Measurements from ENCODE around the gene PARD3. TPM values are rescaled to one million over a fixed set of nuclear protein-coding genes. Genes with fewer than 3 reads are reported as not detected.

PARD3 gene
- total RNA-seq, 4 donors from 2014 or later = 42.6 to 63.6 (median 55.2) TPM

DNA sequence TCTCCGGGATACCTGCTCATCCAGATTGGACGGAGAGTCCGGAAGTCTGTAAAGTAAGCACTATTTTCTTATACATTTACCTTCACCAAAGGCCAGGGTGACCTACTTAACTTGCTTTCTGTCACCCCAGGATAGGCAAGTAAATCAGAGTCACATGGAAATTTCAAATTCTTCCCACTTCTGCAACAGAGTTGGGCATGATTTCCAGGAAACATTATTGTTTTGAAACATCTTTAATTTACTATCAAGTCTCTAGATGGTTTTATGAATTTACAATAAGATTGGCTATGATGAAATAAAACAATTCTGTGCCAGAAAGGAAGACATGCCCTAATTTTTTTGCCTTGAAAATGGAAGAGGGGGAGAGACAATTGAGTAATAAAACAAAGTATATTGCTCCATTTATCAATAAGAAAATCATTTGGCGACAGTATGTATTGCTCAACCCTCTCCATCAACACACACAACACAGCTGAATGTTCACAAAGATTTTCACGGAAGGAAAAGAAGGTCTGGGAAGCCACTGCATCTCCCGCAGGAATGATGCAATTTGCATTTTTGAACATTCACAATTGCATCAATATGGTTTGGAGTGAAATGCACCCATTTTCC lies 702.8 kb downstream of the PARD3 start:
- peaks cover 0 to 7% (median 0%) of the 10 kb centered on the region in 4 donors for H3K4me1 ChIP-seq
- WGBS, 2 donors = 86 to 91% methylated on average over 6 of the region's 6 CpGs
- no peak for TF ChIP-seq POLR2A (IDR thresholded peaks at IDR 0.05)
- TF ChIP-seq, protein P1, sequence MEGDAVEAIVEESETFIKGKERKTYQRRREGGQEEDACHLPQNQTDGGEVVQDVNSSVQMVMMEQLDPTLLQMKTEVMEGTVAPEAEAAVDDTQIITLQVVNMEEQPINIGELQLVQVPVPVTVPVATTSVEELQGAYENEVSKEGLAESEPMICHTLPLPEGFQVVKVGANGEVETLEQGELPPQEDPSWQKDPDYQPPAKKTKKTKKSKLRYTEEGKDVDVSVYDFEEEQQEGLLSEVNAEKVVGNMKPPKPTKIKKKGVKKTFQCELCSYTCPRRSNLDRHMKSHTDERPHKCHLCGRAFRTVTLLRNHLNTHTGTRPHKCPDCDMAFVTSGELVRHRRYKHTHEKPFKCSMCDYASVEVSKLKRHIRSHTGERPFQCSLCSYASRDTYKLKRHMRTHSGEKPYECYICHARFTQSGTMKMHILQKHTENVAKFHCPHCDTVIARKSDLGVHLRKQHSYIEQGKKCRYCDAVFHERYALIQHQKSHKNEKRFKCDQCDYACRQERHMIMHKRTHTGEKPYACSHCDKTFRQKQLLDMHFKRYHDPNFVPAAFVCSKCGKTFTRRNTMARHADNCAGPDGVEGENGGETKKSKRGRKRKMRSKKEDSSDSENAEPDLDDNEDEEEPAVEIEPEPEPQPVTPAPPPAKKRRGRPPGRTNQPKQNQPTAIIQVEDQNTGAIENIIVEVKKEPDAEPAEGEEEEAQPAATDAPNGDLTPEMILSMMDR (IDR thresholded peaks at IDR 0.05) = no peak
- no peak for TF ChIP-seq EP300 (IDR thresholded peaks at IDR 0.05)
- no peak overlapping the region for H3K27ac ChIP-seq
- no peak overlapping the region for H3K4me3 ChIP-seq
- peaks cover 0 to 27% (median 0%) of the 10 kb centered on the region in 3 donors for H3K36me3 ChIP-seq
- no peaks in the 10 kb centered on the region for H3K27me3 ChIP-seq
- no peak for DNase-seq (ENCODE audit: low spot score in 2 of 2)
- no peaks in the 10 kb centered on the region for H3K9me3 ChIP-seq

DNA sequence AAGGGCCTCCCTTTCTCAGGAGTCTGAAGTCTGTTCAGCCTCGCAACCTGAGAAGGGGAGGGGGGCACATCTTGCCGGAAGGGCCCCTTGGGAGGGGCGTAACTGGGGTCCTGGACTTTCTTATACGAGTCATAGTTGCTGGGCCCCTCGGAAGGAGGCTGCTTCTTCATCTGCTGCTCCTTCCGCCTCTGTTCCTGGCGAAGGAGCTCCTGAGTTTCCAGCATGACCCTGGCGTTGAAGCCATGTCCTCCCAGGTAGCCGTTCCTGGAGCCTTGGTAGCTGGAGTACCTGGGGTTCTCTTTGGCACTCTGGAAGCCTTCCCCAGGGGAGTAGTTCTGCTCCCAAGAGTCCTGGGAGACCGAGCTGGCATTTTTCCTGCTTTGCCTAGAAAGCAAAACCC lies 703.9 kb downstream of the PARD3 start:
- Histone ChIP-seq H3K4me3 (no peak overlapping the region), H3K36me3 (peaks cover 0 to 27% (median 0%) of the 10 kb centered on the region in 3 donors), H3K4me1 (no peaks in the 10 kb centered on the region), H3K27ac (no peak overlapping the region), H3K9me3 (no peaks in the 10 kb centered on the region), H3K27me3 (no peaks in the 10 kb centered on the region)
- 86 to 95% methylated on average over 7 to 10 of the region's 10 CpGs for whole genome bisulfite sequencing, 2 donors
- TF ChIP-seq POLR2A (IDR thresholded peaks at IDR 0.05) (no peak), EP300 (IDR thresholded peaks at IDR 0.05) (no peak)
- TF ChIP-seq, protein P1 (IDR thresholded peaks at IDR 0.05) = no peak
- DNase-seq (ENCODE audit: low spot score in 2 of 2) = no peak

DNA sequence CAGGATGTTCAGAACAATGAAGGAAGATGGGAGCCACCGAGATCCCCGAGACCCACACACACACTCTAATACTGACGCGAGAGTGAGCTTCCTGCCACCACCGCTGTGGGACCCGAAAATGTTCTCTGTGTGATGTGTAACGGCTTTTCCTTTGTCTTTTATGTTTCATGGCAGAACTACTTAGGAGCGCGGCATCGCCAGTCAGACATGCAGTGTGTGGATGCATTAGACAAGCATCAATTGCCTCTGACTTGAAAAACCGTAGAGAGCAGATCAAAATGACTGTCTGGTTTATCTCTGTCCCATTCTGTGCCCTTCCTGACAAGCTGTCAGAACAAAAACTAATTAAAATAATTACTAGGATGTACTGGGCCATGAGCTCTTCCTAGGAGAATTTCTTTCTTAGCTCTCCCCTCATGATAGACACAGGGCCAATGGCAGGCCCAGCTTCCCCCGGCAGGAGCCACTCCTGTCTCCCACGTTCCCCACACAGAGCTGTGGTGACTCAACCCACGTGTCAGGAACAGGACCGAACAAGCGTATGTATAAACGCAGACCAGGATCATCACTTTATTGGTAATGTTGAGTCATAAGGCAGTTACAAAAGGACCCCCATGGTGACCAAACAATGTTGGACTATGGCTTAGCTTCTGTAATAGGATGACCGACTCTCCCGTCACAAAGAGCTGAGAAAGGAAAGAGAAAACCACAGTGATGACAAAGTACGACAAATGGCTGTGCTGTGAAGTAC lies 705.0 kb downstream of the PARD3 start:
- Histone ChIP-seq H3K27me3 (no peaks in the 10 kb centered on the region), H3K9me3 (no peaks in the 10 kb centered on the region), H3K36me3 (peaks cover 0 to 27% (median 0%) of the 10 kb centered on the region in 3 donors), H3K4me1 (peaks cover 0 to under 1% (median 0%) of the 10 kb centered on the region in 4 donors), H3K27ac (no peak overlapping the region), H3K4me3 (no peak overlapping the region)
- TF ChIP-seq EP300 (IDR thresholded peaks at IDR 0.05) = no peak
- TF ChIP-seq, protein P1 (IDR thresholded peaks at IDR 0.05) = no peak
- no peak for TF ChIP-seq POLR2A (IDR thresholded peaks at IDR 0.05)
- WGBS, 2 donors = 88 to 89% methylated on average over 20 of the region's 20 CpGs
- DNase-seq (ENCODE audit: low spot score in 2 of 2) = no peak

DNA sequence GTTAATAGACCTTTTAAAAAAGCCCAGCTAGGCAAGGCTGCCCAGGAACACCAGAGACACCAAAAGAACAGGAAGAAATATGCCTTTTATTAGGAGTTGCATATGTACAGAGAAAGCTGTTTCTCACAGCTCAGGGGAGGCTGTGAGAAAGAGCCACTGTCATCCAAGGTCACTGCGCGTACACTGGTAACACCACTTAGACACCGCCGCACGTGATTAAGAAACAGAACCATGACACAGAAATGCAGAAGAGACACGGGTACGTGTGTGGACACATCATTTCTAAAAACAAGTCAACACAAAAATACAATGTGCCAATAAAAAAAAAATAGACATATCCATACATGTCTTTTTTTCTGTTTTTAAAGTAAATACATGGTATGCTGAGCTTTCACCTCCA lies 705.6 kb downstream of the PARD3 start:
- Histone ChIP-seq H3K9me3 (no peaks in the 10 kb centered on the region), H3K4me1 (peaks cover 0 to 6% (median 0%) of the 10 kb centered on the region in 4 donors), H3K36me3 (peaks cover 0 to 27% (median 0%) of the 10 kb centered on the region in 3 donors), H3K27ac (no peak overlapping the region), H3K4me3 (no peak overlapping the region), H3K27me3 (no peaks in the 10 kb centered on the region)
- no peak for DNase-seq (ENCODE audit: low spot score in 2 of 2)
- no peak for TF ChIP-seq POLR2A (IDR thresholded peaks at IDR 0.05)
- TF ChIP-seq, protein P1 (IDR thresholded peaks at IDR 0.05) = no peak
- TF ChIP-seq EP300 (IDR thresholded peaks at IDR 0.05) = no peak
- 92 to 94% methylated on average over 7 of the region's 7 CpGs for WGBS, 2 donors
